ENCODE data around the gene MUC5B.
"Not testable (repeated sequence)": the region's sequence is repeated elsewhere in the genome, so short reads cannot be mapped to it uniquely, and the experiment has no call there.

The MUC5B gene, protein sequence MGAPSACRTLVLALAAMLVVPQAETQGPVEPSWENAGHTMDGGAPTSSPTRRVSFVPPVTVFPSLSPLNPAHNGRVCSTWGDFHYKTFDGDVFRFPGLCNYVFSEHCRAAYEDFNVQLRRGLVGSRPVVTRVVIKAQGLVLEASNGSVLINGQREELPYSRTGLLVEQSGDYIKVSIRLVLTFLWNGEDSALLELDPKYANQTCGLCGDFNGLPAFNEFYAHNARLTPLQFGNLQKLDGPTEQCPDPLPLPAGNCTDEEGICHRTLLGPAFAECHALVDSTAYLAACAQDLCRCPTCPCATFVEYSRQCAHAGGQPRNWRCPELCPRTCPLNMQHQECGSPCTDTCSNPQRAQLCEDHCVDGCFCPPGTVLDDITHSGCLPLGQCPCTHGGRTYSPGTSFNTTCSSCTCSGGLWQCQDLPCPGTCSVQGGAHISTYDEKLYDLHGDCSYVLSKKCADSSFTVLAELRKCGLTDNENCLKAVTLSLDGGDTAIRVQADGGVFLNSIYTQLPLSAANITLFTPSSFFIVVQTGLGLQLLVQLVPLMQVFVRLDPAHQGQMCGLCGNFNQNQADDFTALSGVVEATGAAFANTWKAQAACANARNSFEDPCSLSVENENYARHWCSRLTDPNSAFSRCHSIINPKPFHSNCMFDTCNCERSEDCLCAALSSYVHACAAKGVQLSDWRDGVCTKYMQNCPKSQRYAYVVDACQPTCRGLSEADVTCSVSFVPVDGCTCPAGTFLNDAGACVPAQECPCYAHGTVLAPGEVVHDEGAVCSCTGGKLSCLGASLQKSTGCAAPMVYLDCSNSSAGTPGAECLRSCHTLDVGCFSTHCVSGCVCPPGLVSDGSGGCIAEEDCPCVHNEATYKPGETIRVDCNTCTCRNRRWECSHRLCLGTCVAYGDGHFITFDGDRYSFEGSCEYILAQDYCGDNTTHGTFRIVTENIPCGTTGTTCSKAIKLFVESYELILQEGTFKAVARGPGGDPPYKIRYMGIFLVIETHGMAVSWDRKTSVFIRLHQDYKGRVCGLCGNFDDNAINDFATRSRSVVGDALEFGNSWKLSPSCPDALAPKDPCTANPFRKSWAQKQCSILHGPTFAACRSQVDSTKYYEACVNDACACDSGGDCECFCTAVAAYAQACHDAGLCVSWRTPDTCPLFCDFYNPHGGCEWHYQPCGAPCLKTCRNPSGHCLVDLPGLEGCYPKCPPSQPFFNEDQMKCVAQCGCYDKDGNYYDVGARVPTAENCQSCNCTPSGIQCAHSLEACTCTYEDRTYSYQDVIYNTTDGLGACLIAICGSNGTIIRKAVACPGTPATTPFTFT (N-terminal part only)

DNA sequence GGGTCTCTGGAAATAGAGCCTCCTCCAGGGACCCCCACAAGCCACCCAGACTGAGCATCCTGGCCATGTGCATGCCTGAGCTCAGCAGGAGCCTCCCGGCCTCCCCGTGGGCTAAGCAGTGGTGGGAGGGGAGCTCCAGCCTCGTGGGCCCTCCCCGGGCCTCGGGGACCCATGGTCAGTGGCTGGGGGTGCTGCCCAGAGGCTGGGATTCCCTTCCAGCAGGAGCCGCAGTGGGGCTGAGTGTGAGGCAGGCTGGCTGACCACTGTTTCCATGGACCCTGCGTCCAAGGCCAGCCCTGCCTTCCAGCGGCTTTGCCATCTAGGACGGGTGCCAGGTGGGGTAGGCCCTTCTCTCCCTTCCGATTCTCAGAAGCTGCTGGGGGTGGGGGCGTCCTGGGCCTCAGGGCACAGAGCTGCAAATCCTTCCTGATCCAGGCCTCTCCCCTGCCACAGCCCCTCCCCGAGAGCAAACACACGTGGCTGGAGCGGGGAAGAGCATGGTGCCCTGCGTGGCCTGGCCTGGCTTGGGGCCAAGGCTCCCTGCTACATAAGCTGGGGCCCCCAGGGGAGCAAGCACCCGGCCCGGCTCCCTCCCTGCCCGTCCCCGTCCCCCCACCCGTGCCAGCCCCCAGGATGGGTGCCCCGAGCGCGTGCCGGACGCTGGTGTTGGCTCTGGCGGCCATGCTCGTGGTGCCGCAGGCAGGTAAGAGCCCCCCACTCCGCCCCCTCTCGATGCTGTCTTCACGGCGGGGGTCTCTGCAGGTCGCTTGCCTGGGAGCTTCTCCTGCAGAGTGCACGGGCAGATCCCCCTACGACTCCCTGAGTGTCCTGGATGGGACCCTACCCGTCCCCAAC, at the start of gene MUC5B:
MUC5B (plus strand) TSS at position 576 of the 855 bp plus-strand sequence; CDS start at position 634, 58 bp downstream.
- DNase-seq = no peak

DNA sequence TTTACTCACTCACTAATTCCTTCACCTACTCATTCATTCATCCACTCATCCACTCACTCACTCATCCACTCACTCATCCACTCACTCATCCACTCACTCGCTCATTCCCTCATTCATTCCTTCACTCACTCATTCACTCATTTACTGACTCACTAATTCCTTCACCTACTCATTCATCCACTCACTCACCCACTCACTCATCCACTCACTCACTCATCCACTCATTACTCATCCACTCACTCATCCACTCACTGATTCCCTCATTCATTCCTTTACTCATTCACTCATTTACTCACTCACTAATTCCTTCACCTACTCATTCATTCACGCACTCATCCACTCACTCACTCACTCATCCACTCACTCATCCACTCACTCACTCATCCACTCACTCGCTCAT, 49.5 kb upstream of the MUC5B start:
- DNase-seq = not testable (repeated sequence)

DNA sequence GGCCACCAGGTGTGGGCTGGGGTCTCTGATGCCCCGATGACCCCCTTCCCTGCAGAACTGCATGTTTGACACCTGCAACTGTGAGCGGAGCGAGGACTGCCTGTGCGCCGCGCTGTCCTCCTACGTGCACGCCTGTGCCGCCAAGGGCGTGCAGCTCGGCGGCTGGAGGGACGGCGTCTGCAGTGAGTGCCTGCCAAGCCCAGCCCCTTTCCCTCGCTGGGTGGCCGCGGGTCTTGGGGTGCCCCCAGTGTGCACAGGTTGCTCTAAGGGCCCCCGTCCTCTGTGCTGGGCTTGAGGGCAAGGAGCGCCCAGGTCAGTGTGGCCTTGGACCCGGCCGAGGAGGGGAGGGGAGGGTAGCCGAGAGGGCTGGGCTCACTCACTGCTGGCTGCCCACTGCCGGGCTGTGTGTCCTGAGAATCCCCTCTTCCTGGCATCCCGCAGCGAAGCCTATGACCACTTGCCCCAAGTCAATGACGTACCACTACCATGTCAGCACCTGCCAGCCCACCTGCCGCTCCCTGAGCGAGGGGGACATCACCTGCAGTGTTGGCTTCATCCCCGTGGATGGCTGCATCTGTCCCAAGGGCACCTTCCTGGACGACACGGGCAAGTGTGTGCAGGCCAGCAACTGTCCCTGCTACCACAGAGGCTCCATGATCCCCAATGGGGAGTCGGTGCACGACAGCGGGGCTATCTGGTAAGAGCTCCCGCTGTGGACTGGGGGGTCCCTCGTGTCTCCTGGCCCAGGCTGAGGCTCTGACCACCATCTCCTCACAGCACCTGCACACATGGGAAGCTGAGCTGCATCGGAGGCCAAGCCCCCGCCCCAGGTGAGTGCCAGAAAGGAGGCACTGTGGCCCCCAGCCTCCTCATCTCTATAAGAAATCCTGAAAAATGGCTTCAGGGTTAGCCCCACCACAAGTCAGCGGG, 48.2 kb upstream of the MUC5B start:
- no peak for DNase-seq

DNA sequence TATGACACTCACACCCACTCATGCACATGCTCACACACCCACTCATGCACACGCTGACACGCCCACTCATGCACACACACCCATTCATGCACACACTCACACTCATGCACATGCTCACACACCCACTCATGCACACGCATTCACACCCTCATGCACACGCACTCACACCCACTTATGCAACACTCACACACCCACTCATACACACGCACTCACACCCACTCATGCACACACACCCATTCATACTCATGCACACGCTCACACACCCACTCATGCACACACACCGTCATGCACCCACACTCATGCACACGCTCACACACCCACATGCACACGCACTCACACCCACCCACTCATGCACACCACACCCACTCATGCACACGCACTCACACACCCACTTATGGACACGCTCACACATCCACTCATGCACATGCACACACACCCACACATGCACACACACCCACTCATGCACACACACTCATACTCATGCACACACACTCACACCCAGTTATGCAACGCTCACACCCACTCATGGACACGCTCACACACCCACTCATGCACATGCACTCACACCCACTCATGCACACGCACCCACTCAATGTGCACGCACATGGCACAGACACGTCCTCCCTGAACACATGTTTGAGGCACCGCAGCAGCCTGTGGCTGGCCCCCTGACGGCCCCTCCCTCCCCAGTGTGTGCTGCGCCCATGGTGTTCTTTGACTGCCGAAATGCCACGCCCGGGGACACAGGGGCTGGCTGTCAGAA, 47.2 kb upstream of the MUC5B start:
- no peak for DNase-seq

DNA sequence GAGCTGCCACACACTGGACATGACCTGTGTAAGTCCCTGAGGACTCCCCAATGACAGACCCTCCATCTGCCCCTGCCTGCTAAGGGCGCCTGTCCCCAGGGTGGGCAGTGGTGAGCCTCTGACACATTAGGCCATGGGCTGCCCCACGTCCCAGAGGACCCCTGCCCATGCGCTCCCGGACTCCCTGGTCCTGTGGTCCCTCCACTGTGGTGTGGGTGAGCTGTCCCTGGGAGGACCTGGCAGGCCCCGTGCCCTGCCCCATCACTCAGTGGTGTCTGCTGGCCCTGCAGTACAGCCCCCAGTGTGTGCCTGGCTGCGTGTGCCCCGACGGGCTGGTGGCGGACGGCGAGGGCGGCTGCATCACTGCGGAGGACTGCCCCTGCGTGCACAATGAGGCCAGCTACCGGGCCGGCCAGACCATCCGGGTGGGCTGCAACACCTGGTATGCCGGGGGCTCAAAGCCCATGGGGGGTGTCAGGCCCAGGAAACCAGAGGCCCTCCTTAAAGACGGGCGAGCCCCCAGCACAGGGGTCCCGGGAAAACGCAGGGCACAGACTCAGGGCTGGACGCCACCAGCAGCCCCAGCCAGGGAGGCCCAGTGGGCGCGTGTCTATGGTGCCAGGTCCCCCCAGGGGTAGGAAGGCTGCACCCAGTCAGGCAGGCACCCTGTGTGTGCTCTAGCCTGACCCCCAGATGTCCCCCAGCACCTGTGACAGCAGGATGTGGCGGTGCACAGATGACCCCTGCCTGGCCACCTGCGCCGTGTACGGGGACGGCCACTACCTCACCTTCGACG, 46.4 kb upstream of the MUC5B start:
- no peak for DNase-seq

DNA sequence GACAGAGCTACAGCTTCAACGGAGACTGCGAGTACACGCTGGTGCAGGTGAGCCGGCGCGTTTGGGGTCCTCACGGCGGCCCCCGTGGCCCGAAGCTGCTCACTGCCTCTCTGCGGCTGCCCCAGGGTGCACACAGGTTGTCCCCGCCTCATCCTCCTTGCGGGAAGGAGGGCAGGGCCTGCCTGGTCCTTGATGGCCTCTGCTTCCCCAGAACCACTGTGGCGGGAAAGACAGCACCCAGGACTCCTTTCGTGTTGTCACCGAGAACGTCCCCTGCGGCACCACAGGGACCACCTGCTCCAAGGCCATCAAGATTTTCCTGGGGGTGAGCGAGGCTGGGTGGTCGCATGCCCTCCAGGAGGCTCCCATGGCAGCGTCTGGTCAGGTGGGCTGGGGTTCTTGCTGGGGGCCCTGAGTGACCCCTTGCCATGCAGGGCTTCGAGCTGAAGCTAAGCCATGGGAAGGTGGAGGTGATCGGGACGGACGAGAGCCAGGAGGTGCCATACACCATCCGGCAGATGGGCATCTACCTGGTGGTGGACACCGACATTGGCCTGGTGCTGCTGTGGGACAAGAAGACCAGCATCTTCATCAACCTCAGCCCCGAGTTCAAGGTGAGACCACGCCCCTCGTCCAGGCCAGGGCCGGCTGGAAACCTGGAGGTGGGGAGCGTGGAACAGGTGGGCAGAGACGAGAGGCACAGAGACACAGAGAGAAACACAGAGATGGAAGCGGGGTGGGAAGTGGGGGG, 45.7 kb upstream of the MUC5B start:
- no peak for DNase-seq

DNA sequence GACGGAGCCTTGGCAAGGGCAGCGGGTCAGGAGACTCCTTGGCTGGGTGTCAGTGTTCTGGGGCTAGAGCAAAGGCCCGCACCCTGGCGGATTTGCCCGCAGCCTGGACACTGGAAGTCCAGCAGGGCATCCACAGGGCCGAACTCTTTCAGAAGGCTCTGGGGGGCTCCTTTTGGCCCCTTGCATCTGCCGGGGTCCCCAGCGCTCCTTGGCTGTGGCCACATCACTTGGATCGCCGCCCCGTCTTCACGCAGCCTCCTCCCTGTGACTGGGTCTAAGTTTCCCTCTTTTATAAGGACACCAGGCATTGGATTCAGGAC, 45.1 kb upstream of the MUC5B start:
- DNase-seq = no peak

DNA sequence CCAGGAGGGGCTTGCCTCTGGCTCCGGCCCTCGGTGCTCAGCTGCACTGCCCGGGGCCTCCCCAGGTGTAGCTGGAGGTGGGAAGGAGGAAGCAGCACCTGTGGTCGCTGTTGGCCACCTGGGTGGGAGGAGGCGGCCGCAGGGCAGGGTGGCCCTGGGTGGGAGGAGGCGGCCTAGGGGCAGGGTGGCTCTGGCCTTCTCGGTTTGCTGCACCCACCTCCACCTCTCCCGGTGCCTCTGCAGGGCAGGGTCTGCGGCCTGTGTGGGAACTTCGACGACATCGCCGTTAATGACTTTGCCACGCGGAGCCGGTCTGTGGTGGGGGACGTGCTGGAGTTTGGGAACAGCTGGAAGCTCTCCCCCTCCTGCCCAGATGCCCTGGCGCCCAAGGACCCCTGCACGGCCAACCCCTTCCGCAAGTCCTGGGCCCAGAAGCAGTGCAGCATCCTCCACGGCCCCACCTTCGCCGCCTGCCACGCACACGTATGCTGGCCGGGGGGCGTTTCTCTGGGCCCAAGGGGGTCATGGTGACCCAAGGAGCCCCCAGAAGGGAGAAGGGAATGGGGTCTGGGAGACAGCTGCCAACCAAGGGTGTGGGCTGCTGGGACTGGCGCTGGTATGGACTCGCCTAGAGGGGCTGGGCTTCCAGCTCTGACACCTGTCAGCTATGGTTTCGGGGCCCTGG, 44.5 kb upstream of the MUC5B start:
- no peak for DNase-seq

DNA sequence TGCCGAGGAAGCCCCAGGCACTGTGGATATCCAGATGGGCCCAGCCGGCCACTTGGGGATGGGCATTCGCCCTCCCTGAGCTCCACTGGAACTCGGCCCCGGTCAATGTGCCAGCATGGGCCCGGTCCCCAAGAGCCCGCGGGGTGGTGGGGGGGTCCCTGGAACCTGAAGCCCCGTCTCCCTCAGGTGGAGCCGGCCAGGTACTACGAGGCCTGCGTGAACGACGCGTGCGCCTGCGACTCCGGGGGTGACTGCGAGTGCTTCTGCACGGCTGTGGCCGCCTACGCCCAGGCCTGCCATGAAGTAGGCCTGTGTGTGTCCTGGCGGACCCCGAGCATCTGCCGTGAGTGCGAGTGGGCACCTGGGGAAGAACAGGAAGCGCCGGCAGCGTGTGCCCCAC, 44.0 kb upstream of the MUC5B start:
- DNase-seq = no peak

DNA sequence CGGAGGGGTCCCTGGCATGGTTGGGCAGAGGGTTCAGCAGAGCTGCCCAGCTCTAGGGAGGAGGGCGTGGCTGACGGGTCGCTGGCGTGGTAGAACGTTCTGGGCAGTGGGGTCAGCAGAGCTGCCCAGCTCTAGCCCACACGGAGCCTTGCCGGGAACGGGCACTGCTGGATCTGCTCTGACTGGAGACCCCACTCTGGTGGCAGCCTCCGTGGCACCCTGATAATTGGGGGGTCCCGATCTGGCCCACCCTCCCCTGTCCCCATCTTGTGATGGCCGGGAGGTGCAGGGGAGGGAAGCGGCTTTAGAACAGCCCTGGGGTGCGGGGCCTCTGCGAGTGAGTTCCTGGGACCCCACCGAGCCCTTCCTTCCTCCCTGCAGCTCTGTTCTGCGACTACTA, 43.2 kb upstream of the MUC5B start:
- no peak for DNase-seq

DNA sequence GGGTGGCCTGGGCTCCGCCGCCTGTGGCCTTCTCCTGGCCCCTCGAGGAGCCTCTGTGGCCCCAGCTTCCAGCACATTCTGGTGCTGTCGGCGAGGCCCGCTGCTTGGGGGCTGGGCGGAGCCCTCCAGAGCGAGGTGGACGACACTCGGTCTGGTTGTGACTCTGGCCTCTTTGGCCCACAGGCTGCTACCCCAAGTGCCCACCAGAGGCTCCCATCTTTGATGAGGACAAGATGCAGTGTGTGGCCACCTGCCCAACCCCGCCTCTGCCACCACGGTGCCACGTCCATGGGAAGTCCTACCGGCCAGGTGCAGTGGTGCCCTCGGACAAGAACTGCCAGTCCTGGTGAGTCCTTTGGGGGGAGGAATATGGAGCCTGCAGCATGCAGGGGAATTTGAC, 42.7 kb upstream of the MUC5B start:
- no peak for DNase-seq

DNA sequence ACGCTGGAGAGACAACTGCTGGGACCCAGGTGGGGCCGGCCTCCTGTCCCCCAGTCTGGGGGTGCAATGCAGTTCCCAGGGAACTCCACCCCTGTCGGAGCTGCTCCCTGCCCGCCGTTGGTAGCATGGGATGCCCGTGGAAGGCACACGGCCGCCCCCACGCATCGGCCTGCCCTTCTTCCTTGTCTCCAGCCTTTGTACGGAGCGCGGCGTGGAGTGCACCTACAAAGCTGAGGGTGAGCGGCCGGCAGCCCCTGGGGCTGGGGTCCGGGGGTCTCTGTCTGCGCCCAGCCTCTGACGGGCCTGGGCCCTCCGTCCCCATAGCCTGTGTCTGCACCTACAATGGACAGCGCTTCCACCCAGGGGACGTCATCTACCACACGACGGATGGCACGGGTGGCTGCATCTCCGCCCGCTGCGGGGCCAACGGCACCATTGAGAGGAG, 41.9 kb upstream of the MUC5B start:
- DNase-seq = no peak

DNA sequence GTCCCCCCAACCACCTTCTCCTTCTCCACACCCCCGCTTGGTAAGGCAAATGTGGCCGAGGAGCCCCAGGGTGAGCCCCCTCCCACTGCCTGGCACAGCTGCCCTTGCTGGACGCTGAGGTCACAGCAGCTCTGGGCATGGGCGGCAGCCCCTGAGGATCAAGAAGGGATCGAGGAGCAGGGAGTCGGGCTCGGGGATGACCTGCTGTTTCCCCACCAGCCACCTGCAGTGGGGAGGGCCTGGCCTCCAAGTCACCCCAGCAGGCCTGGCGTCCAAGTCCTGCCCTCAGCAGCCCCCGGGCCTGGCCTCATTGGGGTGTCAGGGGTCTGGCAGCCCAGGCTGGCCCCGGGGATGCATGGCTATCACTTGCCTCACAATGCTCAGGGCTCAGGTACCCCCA, 41.4 kb upstream of the MUC5B start:
- DNase-seq = no peak

DNA sequence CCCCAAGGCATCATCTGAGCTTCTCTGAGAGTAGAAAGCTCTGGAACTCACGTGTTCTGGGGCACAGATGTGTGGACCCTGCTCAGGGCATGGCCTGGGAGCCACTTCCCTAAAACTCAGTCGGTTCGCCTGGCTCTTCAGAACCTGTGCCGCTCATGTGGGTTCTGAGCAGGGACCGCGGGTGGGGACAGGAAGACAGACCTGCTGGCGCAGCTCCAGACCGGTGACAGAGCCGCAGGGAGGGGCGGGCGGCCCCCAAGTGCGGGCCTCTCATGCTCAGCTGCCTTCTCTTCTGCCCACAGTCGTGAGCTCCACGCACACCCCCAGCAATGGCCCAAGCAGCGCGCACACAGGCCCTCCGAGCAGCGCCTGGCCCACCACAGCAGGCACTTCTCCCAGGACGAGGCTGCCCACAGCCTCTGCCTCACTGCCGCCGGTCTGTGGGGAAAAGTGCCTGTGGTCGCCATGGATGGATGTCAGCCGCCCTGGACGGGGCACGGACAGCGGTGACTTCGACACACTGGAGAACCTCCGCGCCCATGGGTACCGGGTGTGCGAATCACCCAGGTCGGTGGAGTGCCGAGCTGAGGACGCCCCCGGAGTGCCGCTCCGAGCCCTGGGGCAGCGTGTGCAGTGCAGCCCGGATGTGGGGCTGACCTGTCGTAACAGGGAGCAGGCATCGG, 40.9 kb upstream of the MUC5B start:
- no peak for DNase-seq

DNA sequence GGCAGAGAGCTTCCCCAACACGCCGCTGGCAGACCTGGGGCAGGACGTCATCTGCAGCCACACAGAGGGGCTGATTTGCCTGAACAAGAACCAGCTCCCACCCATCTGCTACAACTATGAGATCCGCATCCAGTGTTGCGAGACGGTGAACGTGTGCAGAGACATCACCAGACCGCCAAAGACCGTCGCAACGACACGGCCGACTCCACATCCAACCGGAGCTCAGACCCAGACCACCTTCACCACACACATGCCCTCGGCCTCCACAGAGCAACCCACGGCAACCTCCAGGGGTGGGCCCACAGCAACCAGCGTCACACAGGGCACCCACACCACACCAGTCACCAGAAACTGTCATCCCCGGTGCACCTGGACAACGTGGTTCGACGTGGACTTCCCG, 38.7 kb upstream of the MUC5B start:
- DNase-seq = not testable (repeated sequence)

DNA sequence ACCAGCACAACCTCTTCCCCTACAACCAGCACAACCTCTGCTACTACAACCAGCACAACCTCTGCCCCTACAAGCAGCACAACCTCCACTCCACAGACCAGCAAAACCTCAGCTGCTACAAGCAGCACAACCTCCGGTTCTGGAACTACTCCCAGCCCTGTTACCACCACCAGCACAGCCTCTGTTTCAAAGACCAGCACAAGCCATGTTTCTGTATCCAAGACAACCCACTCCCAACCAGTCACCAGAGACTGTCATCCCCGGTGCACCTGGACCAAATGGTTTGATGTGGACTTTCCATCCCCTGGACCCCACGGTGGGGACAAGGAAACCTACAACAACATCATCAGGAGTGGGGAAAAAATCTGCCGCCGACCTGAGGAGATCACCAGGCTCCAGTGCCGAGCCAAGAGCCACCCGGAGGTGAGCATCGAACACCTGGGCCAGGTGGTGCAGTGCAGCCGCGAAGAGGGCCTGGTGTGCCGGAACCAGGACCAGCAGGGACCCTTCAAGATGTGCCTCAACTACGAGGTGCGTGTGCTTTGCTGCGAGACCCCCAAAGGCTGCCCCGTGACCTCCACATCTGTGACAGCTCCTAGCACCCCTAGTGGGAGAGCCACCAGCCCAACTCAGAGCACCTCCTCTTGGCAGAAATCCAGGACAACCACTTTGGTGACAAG, 34.3 kb upstream of the MUC5B start:
- DNase-seq = not testable (repeated sequence)

DNA sequence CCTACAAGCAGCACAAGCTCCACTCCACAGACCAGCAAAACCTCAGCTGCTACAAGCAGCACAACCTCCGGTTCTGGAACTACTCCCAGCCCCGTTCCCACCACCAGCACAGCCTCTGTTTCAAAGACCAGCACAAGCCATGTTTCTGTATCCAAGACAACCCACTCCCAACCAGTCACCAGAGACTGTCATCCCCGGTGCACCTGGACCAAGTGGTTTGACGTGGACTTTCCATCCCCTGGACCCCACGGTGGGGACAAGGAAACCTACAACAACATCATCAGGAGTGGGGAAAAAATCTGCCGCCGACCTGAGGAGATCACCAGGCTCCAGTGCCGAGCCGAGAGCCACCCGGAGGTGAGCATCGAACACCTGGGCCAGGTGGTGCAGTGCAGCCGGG, 33.0 kb upstream of the MUC5B start:
- not testable (repeated sequence) for DNase-seq

All from activated T-cell treated with anti-CD3 and anti-CD28 coated beads, Interleukin-2, amount 50 U/mL, for 48 hours (primary cell).